ENCODE measurements around the gene NCAM2.

GRCh38 chr21:20965816-20966215 lies 32.4 kb upstream of the NCAM2 start:
- TF ChIP-seq EZH2 (IDR thresholded peaks at IDR 0.05; ENCODE audit: low read depth, unreplicated experiment) (no peak), CTCF (conservative IDR thresholded peaks at IDR 0.05; ENCODE audit: low read depth in 2 of 2) (no peak), POLR2AphosphoS5 (IDR thresholded peaks at IDR 0.05; ENCODE audit: low read depth) (no peak), REST (IDR thresholded peaks at IDR 0.05; ENCODE audit: unreplicated experiment) (no peak), CREB1 (CRISPR knock-in tag; IDR thresholded peaks at IDR 0.05; ENCODE audit: low read depth) (no peak), EZH2phosphoT487 (IDR thresholded peaks at IDR 0.05; ENCODE audit: unreplicated experiment) (no peak), STAT1 (IDR thresholded peaks at IDR 0.05; ENCODE audit: unreplicated experiment) (no peak), ZNF331 (CRISPR knock-in tag; IDR thresholded peaks at IDR 0.05; ENCODE audit: low read depth) (no peak), ETS1 (IDR thresholded peaks at IDR 0.05) (no peak), JUNB (IDR thresholded peaks at IDR 0.05; ENCODE audit: unreplicated experiment) (no peak), ZNF114 (CRISPR knock-in tag; IDR thresholded peaks at IDR 0.05) (no peak), NANOG (IDR thresholded peaks at IDR 0.05; ENCODE audit: borderline replicate concordance) (no peak), ZNF462 (CRISPR knock-in tag; IDR thresholded peaks at IDR 0.05) (no peak)

Data from GM23338 (cell line).